GM18867 (cell line): ENCODE measurements around the gene SEZ6.

Experiments
- ATAC-seq: cut with Tn5 transposase; IDR thresholded peaks from one replicate; pipeline ENCODE4 v1.9.1; 2021; ENCODE audit warnings: mild to moderate bottlenecking, moderate library complexity; ENCODE audit not compliant: unreplicated experiment

Gene SEZ6

DNA sequence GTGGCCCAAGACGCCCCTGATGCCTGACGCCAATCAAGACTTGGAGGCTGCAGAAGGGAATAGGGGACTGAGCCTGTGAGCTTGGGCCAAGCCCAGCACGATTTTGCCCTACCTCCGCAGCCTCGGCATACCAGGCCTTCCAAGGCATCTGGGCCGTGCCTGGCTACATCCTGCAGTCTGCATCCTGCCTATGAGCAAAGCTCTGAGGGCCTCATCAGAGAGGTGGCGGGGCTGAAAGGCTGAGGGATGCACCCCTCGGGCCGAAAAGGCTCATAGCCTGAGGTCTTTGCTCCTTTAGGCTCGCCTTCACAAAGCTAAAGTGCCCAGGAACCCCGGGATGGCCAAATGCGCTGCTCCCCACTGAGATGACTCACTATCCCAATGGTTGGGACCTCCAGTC is 2.5 kb downstream of the SEZ6 start:
- ATAC-seq, result no peak

DNA sequence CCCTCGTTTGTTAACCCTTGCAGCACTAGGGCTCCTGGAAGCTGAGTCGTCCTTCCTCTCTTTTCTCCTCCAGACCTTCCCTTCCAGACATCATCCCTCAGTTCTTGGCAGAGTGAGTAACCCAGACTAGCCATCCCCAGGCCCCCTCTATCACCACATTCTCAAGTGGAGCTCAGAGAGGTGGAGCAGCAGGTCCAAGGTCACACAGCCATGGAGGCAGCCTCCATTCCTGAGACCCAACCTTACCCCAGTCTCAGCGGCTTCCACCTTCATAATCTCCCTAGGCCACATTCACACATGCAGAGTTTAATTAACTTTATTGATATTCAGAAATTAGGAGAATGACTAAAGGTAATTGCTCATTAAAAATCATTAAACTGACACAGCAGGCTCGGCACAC is 3.0 kb downstream of the SEZ6 start:
- ATAC-seq, result no peak

DNA sequence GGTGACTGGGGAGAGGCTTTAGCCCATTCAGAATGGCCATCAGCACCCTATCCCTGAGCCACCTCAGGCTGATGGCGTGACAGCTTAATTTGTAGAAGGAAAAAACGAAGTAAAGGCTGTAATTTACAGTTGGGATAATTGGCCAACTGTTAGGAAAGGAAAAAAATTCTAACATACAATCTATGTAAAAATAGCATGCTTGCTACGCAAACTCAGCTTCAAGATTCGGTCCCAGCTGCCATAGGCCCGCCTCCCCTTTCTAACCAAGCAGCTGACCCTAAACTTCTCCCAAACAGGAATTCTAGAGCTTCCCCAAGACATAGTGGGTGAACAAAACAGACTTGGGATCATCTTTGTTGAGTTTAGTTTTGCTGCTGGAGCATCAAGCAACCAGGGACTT is 4.9 kb downstream of the SEZ6 start:
- ATAC-seq, result no peak

DNA sequence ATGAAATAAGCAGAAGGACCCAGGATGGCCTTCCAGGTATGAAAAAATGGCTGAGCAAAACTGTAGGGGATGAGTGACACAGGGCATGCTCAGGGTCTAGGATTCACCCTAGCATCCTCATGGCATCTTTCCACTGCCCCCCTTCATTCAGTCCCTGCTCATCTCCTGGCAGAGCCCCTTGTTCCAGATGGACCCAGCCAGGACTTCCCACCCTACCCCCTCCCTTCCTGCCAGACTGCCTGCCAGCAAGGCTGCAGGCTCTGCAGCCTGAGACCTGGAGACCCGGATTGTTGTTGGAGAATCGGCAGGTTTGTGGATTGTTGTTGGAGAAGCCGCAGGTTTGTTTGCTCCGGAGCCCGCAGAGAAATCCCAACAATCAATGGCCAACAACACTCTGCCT is 6.6 kb downstream of the SEZ6 start:
- ATAC-seq, result no peak

DNA sequence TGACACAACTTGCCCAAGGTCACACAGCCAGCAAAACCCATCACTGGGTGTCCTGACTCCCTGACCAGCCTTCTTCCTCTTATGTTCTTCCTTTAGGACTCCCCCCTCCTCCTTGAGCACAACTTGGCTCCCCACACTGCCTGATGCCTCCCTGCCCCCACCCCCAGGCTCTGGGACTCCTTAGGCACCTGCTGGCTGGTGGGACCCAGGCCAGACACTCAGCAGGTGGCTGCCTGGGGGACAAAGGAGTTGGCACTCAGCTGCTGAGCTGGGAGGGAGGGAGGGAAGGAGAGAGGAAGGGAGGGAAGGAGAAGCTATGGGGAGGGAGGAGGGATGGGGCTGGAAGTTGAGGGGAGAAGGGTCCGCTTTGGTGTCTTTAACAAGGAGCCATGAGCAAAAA is 8.0 kb downstream of the SEZ6 start:
- no peak for ATAC-seq

DNA sequence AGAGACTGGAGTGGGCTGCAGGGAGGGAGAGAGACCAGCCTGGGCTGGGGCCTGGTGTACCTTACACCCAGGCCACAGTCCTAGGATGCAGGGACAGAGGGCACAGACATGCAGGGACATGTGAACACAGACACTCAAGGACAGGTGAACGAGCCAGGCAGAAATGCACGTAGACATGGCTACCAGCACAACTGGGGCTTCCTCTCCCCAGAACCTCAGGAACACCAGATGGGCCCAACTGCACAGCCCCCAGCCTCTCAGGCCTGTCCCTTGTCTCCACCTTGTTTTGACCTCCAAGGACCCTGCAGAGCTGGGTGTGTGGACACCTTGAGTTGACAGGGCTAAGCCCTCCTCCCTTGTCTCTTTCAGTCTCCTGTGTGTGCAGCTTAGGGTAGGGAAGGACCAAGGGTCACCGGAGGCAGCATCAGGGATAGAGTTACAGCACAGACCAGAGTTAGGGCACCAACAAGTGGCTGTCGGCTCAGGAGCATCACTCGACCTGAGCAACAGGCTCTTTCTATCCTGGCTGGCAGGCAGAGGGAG is 9.2 kb downstream of the SEZ6 start:
- ATAC-seq, result no peak

DNA sequence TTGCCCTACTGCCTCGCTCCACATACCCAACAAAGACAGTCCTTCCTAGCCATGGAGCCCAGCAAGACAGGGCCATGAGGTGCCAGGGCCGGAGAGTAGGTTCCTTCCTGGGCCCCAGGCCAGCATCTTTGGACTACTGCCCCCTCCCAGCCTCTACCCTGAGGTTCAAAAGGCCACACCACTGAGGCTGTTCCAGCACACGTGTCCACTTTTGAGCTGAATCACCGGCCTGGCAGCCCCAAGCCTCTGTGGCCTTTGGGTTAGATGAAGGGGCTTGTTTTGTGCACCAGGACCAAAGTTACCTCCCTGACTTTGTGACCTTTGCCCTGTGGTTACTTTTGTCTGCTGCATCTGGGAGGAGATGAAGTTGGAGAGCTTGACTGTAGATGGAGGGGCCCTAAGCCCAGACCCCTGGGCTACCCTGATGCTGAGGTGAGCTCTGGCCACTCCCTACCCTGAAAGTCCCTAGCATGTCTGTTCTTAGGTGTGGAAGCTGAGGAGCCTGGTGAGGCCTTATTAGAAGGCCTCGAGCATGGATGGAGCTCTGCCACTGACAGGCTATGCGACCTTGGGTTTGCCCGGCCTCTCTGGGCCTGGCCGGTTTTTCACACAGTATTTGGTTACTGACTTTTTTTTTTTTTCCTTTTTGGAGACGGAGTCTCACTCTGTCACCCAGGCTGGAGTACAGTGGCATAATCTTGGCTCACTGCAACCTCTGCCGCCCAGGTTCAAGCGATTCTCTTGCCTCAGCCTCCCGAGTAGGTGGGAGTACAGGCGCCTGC is 12.0 kb downstream of the SEZ6 start:
- no peak for ATAC-seq

DNA sequence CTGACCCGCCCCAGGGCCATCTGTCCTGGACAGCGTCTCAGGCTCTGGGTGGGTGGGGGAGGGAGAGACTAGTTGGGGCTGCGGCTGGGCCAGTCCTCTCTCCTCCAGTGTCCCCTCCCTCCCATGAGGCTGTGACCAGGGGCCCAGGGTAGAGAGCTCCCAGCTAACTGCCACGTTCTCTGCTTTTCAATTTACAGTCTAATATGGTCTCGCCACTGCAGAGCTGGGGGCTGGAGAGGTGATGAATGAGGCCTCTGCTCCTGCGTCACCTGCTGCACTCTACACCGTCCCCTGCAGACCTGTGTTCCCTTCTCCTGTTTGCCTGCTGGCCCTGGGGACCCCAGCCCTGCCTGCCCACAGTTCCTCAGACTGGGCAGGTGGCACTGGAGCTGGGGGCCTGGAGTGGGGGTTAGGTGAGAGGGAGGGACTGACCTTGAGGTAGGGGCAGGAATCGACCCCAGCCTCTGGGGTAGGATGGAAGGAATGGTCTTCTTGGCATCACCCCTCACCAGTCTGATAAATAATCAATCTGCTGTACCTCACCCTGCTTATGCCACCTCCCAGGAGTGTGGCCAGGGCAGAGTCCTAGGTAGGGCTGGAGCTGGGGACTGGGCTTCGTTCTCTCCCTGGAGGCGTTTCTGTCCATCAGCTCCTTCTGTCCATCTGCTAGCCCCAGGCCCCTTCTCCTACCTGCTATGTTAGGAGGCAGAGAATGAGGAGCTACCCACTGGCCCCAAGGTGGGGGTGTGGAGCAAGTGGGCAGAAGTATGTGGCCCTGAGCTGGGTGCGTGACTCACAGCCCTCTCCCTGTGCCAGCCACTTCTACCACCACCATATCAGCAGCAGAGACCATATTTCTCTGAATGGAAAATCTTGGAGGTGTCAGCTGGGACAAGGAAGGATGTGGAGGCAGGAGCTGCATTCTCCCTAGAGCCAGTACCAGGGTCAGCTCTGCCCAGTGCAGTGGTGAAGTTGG is 12.9 kb downstream of the SEZ6 start:
- no peak for ATAC-seq

DNA sequence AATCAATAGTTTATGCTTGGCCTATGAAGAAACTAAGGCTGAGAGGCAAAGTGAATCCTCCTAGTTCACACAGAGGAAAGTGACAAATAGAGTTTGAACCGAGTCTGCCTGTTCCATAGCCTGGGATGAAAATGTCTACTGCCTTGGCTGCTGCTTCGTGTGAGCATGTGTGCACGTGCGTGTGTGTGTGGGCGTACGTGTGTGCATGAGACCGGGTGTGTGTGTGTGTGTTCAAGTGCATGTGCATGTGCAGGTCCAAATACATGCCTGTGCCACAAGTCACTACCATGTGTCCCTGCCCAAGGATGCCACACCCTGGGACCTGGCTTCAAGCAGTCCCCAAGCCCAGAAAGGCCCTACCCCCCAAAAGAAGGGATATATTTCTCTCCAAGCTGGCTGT is 13.6 kb downstream of the SEZ6 start:
- no peak for ATAC-seq

DNA sequence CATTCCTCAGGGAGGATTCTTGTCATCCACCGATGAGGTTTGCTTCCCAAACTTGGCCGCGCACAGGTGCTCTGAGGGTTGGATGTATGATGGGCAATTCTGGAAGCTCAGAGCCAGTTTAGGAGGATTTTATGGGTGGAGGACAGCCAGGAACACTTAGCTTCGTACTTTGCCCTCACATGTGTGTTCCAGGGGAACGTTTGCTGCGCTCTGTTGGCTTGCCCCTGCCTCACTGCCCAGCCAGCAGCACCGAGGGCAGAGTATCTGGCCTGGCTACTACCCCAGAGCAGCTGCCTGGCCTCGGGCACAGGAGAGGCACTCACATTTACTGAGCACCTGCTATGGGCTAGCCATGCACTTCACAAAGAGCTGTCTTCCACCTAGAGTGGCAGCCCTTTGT is 14.1 kb downstream of the SEZ6 start:
- no peak for ATAC-seq

DNA sequence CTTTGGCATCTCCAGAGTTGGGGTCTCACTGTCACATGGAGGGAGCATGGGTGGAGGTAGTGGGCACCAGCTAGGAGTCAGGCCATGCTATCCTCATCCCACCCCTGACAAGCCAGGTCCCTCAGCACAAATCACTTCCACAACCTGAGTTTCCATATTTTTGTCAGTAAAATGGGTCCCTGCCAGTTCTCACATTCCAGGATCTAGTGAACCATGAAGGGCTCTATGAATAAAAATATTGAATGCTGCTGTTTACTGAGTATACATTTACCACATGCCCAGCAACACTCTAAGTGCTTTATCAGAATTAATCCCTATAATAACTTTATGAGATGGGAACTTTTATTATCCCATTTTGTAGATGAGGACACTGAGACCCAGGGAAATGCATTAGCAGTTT is 16.8 kb downstream of the SEZ6 start:
- ATAC-seq, result no peak

DNA sequence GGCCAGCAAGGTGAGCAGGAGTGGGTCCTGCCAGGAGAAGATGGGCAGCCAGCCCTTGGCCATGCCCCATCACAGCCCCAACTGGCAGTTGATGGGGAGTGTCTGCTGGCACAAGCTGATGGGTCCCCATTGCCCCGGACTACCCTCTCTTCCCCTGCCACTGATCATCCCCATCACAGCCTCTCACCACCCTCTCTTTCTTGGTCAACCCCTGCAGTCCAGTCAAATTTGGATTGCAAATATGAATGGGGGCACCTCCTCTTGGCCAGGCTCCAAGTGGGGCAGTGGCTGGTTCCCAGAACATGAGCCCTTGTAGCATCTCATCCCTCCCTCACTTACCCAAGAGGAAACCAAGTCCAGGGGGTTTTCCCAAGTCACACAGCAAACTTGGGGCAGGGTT is 17.4 kb downstream of the SEZ6 start:
- no peak for ATAC-seq

DNA sequence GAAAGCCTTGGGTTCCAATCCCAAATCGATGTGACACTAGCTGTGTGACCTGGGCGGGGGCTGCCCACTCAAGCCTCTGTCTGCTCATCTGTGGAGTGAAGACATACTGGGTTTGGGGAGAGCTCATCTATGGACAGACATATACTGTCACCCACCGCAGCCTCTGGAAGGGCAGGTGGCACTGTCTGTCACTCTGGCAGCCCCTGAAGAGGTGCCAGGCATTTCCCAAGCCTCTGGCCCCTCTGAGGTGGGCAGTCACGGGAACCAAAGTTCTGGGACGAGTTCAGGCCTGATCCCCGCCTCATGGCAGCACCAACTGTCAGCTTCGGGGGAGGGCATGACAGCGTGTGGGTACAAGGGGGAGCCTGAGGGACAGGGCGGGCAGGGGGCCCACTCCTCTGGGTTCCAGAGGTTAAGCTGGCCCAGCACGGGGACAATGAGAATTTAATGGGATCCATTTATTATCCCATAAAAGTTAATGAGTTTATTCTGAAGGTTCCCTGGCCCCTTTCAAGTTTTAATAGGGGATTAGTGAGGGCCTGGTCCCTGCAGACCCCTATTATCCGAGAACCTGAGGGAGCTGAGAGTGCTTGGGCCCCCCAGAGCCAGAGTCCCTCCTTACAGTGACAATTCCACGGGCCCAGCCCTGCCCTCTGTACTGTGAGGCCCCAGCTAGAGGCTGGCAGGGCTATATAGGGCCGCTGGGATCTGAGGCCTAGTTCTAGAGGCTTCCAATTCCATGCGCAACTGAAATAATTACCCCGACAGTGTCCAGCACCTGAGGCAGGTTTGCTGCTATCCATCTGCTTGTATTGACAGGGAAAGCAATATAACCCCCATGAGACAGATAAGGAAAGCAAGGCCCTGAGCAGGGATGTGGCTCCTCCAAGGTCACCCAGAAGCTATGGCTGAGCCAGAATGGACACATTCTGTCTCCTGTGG is 18.8 kb downstream of the SEZ6 start:
- no peak for ATAC-seq

DNA sequence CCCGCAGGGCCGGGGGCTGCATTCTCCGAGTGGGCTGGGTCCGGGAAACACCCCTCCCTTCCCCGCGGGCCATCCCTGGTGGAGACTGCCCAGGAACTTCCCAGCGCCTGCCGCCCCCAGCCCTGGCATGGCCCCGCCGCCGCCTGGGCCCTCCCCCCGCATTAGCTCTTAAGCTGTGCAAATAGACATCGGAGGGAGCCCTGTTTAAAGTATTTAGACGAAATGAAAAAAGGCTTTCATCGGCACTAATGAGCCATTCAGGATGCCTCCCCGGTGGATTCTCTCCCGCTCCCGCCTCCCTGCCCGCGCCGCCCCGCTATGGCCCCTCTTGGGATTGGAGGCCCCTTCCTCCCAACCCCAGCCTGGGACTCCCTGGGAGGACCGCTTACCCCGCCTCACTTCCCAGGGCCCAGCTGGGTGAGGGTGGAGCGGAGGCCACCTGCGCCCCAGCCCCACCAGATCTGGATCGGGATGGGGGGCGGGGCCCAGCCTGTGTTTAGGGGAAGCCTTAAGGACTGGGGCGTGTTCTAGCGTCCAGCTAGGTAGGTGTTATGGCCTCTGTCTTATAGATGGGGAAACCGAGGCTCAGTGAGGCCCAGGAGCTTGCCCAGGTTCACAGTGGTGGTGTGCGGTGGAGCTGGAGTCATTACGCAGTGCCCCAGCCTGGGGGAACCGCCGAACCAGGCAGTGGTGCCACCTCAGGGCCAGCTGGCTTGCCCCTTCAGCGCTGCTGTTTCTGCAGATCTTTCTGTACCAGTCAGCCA is 19.7 kb downstream of the SEZ6 start:
- ATAC-seq, result no peak

DNA sequence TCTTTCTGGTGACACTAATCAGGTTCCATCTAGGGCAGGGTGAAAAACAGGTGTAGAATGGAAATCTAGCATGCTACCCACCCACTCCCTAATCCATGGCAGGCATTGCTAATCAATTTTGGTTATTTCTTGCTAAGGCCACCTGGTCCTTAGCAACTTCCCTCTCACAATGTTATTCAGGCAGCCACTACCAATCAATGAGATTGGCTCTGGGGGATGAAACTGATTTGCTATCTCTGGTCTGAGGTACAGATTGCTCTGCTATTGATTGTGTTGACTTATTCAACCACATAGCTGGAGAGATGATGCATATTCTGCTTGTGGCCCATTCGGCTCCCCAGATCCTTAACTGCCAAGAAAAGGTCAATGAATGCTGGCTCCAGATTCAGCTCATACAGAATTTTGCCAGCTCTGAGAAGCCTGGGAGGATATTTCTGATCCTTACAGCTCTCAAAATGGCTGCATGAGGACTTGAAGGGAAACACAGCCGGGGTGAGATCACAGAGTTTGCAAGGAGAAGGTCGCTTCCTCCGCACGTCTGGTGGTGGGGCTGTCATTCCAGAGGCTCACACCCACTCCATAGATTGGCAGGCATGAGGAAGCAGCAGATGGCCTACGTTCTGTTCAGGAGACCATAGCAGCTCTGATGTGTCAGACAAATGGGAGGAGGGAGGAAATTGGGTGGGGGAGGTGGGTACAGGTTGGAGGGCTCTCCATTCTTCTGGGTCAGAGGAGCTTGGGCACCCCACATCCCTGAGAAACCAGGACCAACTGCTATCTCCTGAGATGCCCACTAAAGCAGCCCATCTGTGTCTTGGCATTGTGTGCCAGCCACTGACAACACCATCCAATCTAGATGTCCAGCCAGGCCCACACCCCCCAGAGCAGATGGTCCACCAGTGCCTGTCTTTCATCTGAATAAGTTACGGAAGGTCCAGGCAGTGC is 22.3 kb downstream of the SEZ6 start:
- no peak for ATAC-seq

DNA sequence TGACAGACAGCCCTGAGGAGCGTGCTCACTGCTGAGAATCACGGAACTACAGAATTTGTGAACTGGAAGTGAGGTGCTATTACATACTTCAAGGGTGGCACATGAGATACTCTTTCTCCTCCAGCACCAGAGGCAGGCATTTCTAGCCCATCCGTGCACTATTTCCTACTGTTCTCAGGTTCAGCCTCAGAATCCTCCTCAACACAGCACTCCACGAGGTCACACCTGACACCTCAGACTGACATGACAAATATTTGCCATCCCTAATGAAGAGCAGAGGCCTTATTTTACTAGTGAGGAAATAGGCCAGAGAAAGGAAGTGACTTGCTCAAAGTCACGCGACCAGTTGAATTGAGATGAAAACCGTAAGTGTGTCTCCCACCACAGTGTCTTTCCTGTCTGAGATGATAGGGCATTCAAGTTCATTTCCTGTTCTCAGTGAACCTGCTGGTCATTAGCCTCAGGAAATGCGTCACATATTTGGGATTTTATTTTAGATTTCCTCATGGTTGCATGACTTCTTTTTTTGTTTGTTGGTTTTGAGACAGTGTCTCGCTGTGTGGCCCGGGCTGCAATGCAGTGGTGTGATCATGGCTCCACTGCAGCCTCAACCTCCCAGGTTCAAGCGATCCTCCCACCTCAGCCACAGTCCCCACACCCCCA is 23.6 kb downstream of the SEZ6 start:
- peak; percentile 64 for ATAC-seq

DNA sequence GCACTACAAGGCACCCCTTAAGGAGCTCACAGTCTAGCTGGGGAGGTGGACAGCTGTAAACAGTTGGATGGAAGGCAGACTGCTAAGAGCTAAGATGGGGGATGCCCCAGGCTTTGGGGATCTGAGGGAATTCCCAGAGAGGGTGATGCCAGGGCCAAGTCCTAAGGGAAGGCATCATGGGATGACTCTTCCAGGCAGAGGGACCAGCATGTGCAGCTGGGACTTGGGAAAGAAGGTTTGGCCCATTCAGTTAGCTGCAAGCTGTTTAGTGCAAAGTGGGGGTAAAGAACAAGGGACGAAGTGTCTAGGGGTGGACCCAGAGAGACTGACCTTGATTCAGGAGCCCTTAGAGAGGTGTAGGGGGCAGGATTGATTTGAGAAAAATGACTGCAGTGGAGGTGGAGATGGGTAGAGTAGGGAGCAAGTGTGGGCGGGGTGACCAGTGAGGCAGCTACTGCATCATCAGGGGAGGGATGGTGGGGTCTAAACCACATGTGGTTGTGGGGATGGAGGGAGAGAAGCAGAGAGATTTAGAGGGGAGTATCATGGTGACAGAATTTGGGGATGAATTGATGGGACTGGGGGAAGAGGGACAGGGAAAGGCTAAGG is 27.4 kb downstream of the SEZ6 start:
- ATAC-seq, result no peak
